IPS-18c (cell line): Measurements from ENCODE around the gene EFNB2.

Experiments
- H3K4me3 ChIP-seq: 2 replicates; pipeline ENCODE4 v1.7.0; 2013; ENCODE audit warnings: low read depth, mild to moderate bottlenecking, low read length, moderate library complexity; ENCODE audit not compliant: insufficient read depth
- H3K9me3 ChIP-seq: one replicate; pipeline ENCODE4 v1.6.1; 2013; ENCODE audit warnings: mild to moderate bottlenecking, low read length, moderate library complexity; ENCODE audit not compliant: control insufficient read depth, insufficient read depth

EFNB2 gene

DNA sequence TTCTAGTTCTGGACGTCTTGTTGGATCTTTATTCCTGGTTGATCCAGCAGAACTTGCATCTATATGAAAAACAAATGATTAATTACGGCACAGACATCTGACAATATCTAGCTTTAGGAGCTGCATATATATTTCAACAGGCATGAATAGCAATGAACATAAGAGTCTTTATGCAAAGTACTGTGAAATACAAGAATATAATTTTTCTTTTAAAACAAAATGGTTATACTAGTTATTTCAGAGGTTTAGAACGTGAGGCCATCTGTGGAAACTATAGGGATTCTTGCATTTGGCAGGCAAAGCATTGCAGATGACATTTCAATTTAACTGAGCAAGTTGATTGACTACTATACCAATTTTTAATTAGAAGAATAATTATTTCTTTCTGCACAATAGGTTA lies 40.5 kb downstream of the EFNB2 start:
- Histone ChIP-seq H3K4me3 (no peak overlapping the region), H3K9me3 (no peaks in the 10 kb centered on the region)

DNA sequence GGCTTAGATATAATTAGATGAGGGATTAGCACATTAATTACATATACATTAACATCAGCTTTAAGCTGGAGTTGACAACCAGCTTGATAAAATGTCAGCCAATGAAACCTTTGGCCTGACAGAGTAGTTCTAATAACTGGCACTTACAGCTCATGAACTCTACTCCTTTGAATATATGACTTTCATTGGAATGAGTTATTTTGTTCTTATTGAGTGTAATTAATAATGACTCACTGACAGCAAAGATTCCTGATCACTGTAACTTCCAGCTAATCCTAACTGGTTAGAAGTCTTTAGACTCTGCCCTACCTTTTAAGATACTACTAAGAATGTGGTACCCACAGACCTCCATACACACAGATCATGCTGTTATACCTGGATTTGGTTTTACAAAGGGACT lies 41.0 kb downstream of the EFNB2 start:
- Histone ChIP-seq H3K9me3 (no peaks in the 10 kb centered on the region), H3K4me3 (no peak overlapping the region)

DNA sequence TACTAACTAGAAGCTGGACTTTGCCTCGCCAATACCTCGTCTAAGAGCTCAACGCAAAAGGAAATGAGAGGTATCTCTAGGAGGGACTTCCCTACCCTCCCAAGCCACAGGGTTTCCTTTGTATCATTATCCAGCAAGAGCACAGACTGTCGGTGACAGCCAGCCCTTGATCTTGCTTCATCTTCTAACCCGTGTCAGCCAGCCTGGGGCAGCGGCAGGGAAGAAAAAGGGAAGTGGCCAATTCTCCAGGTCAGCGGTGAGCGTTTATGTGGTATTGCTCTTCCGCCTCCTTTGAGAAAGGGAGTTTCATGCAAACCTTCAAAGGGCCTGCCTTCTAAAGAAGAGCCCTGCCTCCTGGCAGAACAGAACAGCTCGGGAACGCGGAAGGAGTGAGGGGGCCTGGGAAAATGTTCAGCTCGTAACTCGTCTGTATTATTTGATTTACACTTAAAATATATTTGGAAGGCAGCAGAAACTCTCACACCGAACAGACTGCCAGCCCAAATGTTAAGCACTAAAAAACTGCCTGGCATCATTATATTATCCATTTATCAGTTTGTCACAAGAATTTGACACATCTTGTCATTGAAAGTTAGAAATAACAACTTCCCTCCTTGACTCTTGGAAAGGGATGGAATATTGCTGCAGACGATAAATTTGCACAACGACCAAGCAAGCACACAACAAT lies 41.8 kb downstream of the EFNB2 start:
- Histone ChIP-seq H3K4me3 (no peak overlapping the region), H3K9me3 (no peaks in the 10 kb centered on the region)

DNA sequence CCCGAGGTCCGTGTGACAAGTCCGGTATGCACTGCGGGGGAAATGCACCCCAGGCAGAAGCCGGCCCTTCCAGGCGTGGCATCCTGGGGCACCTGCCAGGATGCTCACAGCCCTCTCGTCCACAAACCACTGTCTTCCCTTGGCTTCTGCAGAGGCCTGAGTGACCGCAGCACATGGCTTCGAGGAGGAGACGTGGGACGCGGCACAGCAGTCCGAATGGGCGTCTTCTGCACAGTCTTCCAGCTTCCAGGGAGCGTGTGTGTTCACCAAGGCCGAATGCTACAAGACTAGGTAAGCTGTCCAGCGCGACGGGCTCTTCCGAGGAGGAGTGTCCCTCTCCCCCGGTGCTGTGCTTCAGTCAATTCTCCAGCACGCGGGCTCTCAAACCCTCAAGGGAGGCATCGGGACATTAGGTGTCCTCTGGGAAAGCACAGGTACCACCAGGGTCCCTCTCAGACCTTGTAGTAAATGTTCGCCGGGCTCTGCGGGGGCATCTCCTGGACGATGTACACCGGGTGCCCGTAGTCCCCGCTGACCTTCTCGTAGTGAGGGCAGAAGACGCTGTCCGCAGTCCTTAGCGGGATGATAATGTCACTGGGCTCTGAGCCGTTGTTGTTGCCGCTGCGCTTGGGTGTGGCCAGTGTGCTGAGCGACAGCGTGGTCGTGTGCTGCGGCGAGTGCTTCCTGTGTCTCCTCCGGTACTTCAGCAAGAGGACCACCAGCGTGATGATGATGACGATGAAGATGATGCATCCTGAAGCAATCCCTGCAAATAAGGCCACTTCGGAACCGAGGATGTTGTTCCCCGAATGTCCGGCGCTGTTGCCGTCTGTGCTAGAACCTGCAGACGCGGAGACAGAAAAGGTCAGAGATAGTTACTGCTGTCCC lies 42.6 kb downstream of the EFNB2 start:
- Histone ChIP-seq H3K9me3 (no peaks in the 10 kb centered on the region), H3K4me3 (no peak overlapping the region)

DNA sequence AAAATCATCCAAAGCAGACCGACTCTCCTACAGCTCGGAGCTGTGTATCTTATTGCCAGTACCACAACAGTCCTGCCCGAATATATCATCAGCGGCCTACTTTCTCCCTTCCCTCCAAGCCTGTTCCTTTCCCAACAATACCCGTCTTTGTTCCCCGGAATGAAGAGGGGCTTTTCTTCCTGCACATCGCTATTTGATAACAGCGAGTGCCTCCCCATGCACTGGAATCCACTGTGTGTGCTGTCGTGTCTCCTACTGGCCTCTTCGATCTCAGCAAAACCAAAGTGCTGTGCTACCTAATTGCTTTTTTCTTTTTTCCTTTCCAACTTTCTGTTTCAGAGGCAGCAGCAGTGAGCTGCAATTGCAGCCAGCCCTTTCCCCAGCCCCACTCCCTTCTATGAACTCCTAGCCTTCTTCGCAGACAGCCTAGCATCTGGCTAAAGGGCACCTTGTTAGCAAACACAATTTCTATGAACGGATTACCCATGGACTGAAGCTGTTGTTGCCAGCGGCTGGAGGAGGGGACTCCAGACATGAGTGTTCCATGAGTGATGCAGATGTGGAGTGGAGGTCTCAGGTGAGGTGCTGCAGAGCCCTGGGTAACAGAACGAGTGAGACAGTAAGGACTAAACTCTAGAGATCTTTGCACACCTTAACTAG lies 43.4 kb downstream of the EFNB2 start:
- H3K9me3 ChIP-seq: no peaks in the 10 kb centered on the region
- H3K4me3 ChIP-seq: no peak overlapping the region

DNA sequence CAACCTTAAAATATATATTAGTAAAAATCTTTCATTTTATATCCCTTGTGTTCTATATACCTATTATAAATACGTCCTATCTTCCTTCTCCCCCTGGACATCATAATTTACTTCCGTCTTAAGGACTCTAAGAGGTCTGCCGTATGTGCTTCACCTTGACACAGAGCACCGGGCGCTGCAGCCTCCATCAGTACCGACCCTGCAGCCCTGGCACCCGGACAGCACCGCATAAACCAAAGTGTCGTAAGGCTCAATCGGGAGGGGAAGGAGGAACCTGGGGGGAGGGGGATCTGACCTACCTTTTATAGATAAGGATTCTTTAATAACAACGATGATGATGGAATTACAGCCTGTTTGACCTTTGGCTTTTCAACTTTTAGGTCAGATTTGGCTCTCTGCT lies 44.0 kb downstream of the EFNB2 start:
- Histone ChIP-seq H3K9me3 (no peaks in the 10 kb centered on the region), H3K4me3 (no peak overlapping the region)

DNA sequence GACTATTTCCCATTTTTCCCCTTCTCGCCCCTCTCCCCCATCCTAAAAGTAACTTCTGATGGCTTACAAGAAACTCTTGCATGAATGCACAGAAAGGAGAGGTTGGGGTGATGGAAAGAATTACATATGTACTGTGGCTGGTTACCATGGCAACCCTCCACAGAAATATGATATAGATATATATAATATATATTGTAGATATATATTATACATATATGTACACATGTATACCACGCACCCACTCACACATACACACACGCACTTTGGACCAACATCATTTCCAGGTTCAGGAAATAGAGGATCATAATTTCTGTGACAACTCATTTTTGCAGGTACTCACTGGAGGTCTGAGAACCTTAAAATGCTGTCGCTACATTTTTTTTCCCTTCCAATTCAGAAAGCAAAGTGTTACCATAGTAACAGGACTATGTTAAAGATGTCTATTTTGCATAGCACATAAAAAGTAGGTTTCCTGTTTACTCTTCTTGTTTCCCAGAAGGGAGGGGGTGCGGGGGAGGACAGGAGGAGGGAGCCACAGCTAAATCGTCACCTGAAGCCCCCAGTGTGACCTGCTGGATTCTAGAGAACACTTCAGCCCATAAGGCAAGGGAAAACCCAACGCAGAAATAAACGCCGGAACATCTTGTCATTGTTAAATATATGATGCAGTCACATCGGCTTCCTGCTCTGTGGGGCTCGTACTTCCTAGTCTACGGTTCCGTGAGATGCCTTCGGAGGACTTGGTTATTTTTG lies 44.7 kb downstream of the EFNB2 start:
- no peak overlapping the region for H3K4me3 ChIP-seq
- H3K9me3 ChIP-seq: no peaks in the 10 kb centered on the region

DNA sequence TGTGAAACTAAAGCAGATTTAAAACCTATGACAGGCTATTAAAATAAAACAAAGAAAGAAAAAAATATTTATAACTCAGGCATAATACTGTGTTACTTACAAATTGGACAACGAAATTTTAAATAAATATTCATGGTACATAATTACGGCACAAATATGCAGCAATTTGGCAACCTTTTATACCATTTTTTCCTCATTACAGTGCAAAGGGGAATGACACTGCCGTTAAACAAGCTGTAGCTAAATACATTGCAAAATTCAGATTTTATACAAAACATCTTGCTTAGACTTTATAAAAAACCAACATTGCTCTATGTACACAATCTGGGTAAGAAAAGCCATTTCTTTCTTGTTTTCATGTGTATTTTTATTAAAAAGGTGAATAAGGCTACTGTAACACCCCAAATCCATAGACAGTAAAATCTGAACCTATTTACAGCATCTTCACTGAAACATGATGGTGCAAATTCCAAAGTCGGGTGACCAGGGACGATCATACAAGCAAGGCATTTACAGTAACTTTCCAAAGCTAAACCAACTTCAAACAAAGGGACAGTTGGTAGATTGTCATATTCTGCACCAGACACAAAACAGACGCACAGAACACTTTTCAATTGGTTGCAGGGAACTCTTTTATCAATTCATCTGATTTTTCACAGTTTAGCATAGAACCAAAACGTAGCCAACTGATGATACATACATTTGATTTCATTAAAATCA lies 45.5 kb downstream of the EFNB2 start:
- no peak overlapping the region for H3K4me3 ChIP-seq
- no peaks in the 10 kb centered on the region for H3K9me3 ChIP-seq

DNA sequence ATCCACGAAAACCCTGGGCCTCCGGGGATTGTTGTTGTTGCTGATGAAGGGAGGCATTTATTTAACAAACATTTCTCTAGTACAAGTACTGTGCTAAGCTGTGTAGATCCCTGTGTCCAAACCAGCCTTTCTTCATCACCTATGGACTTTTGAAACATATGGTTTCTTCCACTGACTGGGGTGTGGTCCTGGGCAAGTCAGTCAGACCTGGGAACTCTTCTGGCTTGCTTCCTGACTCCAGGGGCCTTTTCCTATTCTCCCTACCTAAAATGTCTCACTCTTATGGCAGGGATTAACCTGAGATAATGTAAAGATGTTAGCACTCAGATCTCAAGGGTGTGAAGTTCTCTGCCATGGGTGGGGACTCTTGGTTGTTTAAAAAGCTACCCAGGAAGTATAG lies 46.8 kb downstream of the EFNB2 start:
- H3K4me3 ChIP-seq: no peak overlapping the region
- H3K9me3 ChIP-seq: no peaks in the 10 kb centered on the region

DNA sequence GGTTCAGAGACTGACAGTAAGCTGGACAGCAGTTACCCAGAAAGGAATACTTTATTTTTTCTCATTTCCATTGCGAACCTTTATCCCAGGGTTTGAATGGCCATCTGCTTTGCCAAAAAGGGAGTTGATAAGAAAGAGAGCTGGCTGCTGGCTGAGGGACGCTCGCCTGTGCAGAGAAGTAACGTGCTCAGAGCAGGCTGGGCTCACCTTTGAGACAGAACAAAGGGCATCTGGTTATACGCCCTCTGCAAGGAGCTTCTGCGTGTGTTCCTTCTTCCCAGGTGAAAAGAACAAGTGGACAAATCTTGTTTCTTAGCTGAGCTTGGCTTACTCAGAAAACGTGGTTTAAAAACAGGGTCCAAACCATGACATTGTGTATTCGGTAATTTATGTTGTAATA lies 47.4 kb downstream of the EFNB2 start:
- Histone ChIP-seq H3K4me3 (no peak overlapping the region), H3K9me3 (no peaks in the 10 kb centered on the region)

DNA sequence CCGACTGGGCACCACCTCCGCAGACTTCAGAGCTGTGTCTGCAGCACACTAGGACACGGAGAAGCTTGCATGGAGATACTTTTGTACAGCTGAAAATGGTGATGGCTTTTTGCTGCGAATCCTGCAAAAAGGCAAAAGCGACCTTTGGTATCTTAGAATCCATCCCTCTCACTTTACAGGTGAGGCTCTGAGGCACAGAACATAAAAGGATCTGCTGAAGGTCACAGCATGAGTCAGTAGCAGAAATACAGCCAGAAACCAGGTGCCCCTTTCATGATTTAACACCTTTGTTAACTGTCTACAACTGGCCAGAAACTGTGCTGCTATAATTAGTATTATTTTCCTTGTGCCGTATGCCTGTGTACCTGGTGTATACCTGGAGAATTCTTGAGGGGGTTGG lies 48.3 kb downstream of the EFNB2 start:
- Histone ChIP-seq H3K4me3 (no peak overlapping the region), H3K9me3 (no peaks in the 10 kb centered on the region)

DNA sequence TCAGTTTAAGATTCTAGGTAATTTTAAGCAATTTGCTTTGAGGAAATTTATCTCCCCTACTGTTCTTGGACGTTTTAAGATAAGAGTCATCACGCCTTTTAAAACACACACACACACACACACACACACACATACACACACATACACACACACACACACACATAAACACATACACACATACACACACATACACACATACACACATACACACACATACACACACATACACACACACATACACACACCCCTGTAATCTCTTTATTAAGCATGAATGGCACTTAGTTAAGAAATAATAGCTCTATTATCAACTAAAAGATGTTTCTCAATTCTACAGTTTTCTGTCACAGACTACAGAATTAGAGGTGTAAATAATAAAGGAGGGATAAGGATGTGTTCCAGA lies 49.2 kb downstream of the EFNB2 start:
- H3K9me3 ChIP-seq: no peaks in the 10 kb centered on the region
- no peak overlapping the region for H3K4me3 ChIP-seq

DNA sequence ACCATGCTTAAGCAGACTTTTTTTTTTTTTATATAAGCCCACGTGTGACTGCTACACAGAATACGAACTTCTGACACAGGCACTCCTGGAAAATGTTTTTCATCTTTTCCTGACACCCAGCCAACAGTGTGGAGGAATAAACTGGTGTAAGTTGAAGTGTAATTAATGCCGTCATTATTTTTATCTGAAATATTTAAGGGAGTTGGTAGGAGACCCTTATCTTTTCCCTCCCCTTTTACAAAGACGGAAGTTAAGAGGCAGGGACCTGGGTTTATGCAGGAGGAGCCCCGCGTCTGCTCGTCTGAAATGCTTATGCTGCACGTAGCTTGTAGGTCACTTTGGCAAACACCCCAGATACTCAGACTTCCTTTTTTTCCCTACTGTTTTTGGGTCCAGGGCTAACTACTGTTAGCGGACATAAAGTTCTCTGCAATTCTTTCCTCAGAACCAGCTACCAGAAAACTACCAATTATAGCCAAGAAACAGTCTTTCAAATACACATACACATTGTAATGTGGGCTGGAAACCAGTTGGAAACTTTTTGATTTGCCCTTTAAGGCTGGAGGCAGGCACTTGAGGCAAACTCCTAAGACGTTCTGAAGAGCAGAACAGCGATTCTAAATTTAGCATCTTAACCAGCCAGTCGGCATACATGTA lies 50.8 kb downstream of the EFNB2 start:
- no peaks in the 10 kb centered on the region for H3K9me3 ChIP-seq
- H3K4me3 ChIP-seq: no peak overlapping the region

DNA sequence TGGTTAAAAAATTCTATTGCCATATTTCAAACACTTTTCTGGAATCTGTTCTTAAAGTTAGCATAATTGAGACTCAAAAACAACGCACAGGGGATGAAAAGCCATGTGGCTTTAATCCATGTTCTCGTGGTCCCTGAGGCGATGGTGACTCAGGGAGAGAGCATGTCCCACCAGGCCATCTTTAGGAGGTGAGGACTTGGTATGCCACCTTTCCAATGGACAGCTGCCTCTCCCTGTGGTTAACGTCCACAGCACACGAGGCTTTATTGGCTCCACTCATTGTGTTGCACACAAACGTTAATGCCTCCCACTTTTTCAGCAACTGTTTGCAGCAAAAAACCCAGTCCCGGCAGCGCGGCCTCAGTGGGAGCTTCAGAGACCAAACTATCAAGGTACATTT lies 51.4 kb downstream of the EFNB2 start:
- Histone ChIP-seq H3K9me3 (no peaks in the 10 kb centered on the region), H3K4me3 (no peak overlapping the region)

DNA sequence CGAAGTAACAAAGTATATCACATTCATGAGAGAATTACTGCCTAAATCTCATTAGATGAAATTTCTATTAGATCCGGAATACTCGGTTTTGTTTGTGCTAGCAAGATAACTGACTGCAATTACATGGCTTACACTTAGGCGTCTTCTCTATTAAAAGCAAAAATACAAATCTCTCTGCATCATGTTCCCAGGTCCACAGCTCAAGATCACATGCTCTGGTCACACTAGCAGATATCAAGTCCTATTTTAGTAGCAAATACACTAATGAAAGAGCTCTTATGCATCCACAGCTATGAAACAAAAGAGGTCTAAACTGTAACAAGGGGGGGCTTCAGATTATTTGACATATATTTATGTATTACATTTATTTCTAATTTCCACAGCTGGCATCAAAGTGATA lies 53.5 kb downstream of the EFNB2 start:
- H3K4me3 ChIP-seq: no peak overlapping the region
- no peaks in the 10 kb centered on the region for H3K9me3 ChIP-seq

DNA sequence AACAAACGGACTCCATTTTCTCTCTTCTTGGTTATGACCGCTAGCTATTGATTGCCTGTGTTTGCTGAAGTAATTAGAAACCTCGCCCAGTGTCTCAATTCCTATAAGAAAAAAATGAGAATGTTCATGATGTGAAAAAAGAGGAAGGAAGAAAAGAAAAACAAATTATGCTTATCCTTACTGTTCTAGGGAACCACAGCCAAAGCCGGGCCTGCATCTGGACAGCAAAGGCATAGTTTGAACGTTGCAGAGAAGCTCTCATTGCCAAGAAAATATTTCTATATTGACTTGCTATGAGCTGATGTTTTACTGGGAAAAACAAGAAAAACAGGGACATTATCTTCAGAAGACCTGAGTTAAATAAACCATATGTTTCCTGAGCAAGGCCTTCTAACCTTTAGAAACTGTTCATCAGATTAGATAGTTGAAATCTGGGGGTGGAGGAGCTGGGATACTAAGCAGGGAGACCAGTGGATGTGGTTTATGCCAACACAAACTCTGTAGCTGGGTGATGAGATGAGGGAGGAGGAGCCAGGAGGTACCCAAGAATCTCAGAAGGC lies 55.0 kb downstream of the EFNB2 start:
- no peak overlapping the region for H3K4me3 ChIP-seq
- H3K9me3 ChIP-seq: no peaks in the 10 kb centered on the region
